Peyer's patch (tissue), 4 donors: ENCODE measurements around the gene AHI1.

ENCODE experiments used
- POLR2A ChIP-seq, 2 donors: fragments of 450-650 bp; IDR thresholded peaks; one replicate each; pipeline ENCODE4 v1.5.1; 2017; ENCODE audit warnings: antibody characterized with exemption in 2 of 2, mild to moderate bottlenecking in 2 of 2, moderate library complexity in 2 of 2
- TF ChIP-seq, protein P1 (sequence below), 6 experiments: fragments of 450-650 bp in 4 of 6; fragments of 200-600 bp in 2 of 6; sonication (generic) in 1 of 6; IDR thresholded peaks; one replicate each; pipeline ENCODE4 v1.5.1; 2017 to 2019; ENCODE audit warnings: antibody characterized with exemption in 6 of 6, mild to moderate bottlenecking in 3 of 6, moderate library complexity in 1 of 6

DNA sequence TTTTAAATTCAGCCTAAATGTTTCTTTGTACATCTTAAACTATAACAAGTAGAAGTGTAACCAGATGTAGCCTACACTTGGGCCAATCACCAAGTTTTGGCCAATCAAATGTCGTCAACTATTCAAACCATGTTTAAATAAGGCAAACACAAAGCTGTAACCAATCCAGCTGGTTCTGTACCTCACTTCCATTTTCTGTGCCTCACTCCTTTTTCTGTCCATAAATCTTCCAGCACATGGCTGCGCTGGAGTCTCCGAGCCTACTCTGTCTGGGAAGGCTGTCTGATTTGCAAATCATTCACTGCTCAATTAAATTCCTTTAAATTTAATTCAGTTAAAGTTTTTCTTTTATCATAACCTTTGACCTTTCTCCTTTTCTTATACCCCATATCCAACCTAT lies 7.7 kb upstream of the AHI1 start:
- no peak for TF ChIP-seq POLR2A (IDR thresholded peaks at IDR 0.05)
- TF ChIP-seq, protein P1, sequence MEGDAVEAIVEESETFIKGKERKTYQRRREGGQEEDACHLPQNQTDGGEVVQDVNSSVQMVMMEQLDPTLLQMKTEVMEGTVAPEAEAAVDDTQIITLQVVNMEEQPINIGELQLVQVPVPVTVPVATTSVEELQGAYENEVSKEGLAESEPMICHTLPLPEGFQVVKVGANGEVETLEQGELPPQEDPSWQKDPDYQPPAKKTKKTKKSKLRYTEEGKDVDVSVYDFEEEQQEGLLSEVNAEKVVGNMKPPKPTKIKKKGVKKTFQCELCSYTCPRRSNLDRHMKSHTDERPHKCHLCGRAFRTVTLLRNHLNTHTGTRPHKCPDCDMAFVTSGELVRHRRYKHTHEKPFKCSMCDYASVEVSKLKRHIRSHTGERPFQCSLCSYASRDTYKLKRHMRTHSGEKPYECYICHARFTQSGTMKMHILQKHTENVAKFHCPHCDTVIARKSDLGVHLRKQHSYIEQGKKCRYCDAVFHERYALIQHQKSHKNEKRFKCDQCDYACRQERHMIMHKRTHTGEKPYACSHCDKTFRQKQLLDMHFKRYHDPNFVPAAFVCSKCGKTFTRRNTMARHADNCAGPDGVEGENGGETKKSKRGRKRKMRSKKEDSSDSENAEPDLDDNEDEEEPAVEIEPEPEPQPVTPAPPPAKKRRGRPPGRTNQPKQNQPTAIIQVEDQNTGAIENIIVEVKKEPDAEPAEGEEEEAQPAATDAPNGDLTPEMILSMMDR (IDR thresholded peaks at IDR 0.05), result no peak
